Hepatocyte (in vitro differentiated cells): ENCODE data around the gene HHATL.

Experiments
- EZH2phosphoT487 ChIP-seq: fragments of 200-600 bp; sonication (generic); IDR thresholded peaks from one replicate; pipeline ENCODE4 v1.6.1; 2018; ENCODE audit warnings: antibody characterized with exemption, mild to moderate bottlenecking, low read depth, moderate library complexity; ENCODE audit not compliant: unreplicated experiment, severe bottlenecking
- TF ChIP-seq, protein P1 (sequence below): fragments of 200-600 bp; sonication (generic); IDR thresholded peaks from 2 replicates; pipeline ENCODE4 v1.5.1; 2016; ENCODE audit warnings: antibody characterized with exemption, mild to moderate bottlenecking; ENCODE audit not compliant: poor library complexity

DNA sequence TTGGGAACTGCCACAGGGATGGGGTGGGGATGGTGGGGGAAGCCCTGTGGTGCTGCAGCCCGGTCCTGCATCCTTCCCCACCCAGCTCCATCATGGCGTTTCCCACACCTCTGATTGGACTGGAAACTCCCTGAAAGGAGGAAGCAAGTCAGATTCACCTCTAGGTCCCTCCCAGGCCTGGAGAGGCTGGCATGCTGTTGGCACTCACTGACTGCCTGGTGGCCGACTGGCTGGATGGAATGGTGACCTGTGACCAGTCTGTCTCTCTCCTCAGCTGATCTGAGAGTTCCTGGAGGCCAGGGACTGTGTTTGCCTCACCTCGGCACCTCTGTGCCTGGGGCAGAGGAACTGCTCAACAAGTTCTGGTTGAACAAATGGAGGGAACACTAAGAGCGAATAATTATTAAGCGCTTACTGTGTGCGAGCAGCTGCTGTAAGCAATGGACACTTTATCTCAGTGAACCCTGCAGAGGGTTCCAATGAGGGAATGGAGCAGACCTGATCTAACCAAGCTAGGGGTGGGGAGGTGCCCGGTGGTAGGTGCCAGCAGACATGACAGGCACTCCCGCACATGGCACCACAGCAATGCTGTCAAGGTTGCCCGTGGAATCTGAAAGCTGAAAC lies 3.5 kb upstream of the HHATL start:
- TF ChIP-seq, protein P1, sequence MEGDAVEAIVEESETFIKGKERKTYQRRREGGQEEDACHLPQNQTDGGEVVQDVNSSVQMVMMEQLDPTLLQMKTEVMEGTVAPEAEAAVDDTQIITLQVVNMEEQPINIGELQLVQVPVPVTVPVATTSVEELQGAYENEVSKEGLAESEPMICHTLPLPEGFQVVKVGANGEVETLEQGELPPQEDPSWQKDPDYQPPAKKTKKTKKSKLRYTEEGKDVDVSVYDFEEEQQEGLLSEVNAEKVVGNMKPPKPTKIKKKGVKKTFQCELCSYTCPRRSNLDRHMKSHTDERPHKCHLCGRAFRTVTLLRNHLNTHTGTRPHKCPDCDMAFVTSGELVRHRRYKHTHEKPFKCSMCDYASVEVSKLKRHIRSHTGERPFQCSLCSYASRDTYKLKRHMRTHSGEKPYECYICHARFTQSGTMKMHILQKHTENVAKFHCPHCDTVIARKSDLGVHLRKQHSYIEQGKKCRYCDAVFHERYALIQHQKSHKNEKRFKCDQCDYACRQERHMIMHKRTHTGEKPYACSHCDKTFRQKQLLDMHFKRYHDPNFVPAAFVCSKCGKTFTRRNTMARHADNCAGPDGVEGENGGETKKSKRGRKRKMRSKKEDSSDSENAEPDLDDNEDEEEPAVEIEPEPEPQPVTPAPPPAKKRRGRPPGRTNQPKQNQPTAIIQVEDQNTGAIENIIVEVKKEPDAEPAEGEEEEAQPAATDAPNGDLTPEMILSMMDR = no peak
- TF ChIP-seq EZH2phosphoT487 = no peak
